PC-3 (cell line): Measurements from ENCODE around the gene DOCK4.

ENCODE experiments used
- EZH2 ChIP-seq: fragments of 300-600 bp; sonication (generic); IDR thresholded peaks from one replicate; pipeline ENCODE4 v1.6.1; 2017; ENCODE audit warnings: antibody characterized with exemption, mild to moderate bottlenecking, low read length; ENCODE audit not compliant: unreplicated experiment
- EZH2phosphoT487 ChIP-seq: fragments of 300-600 bp; sonication (generic); IDR thresholded peaks from 2 replicates; pipeline ENCODE4 v1.6.1; 2018; ENCODE audit warnings: mild to moderate bottlenecking, antibody characterized with exemption, low read length, borderline replicate concordance
- TF ChIP-seq, protein P1 (sequence below): fragments of 300-600 bp; sonication (generic); conservative IDR thresholded peaks from 2 replicates; pipeline ENCODE4 v1.5.1; 2017; ENCODE audit warnings: antibody characterized with exemption, low read depth, mild to moderate bottlenecking, low read length

DNA sequence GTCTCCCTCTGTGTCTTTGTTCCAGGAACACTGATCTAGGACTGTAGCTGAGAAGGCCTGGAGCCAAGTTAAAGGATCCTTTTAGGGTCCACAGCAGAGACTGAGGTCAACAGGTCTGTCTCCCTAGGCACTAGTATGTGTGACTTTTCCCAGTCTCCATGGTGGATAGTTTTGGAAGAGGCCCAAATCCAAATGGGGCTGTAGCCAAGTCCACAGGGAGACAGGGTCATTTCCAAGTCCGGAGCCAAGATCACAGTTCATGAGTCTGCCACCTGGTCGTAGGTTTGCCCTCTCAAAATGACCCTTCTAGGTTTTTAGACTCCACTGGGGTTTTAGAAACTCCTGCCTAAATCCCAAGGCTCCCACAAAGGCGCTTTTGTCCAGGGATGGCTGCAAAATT is 17.1 kb upstream of the DOCK4 start:
- TF ChIP-seq, protein P1, sequence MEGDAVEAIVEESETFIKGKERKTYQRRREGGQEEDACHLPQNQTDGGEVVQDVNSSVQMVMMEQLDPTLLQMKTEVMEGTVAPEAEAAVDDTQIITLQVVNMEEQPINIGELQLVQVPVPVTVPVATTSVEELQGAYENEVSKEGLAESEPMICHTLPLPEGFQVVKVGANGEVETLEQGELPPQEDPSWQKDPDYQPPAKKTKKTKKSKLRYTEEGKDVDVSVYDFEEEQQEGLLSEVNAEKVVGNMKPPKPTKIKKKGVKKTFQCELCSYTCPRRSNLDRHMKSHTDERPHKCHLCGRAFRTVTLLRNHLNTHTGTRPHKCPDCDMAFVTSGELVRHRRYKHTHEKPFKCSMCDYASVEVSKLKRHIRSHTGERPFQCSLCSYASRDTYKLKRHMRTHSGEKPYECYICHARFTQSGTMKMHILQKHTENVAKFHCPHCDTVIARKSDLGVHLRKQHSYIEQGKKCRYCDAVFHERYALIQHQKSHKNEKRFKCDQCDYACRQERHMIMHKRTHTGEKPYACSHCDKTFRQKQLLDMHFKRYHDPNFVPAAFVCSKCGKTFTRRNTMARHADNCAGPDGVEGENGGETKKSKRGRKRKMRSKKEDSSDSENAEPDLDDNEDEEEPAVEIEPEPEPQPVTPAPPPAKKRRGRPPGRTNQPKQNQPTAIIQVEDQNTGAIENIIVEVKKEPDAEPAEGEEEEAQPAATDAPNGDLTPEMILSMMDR: no peak
- TF ChIP-seq EZH2: no peak
- TF ChIP-seq EZH2phosphoT487: no peak
